IMR-90 (cell line): Measurements from ENCODE around the gene CRLF1.

Experiments
- BHLHE40 ChIP-seq: fragments of 150-350 bp; IDR thresholded peaks from 2 replicates; pipeline ENCODE4 v1.6.1; 2016; ENCODE audit warnings: mild to moderate bottlenecking, low read depth, low read length
- CEBPB ChIP-seq: IDR thresholded peaks from 2 replicates; pipeline ENCODE4 v1.6.1; 2012; ENCODE audit warnings: low read depth, low read length, improper control_type of control experiment
- CHD1 ChIP-seq: IDR thresholded peaks from 2 replicates; pipeline ENCODE4 v1.6.1; 2012; ENCODE audit warnings: low read depth, low read length, improper control_type of control experiment
- CTCF ChIP-seq: conservative IDR thresholded peaks from 2 replicates; pipeline ENCODE4 v1.5.1; 2012; ENCODE audit warnings: mild to moderate bottlenecking, low read depth, low read length, improper control_type of control experiment
- MAFK ChIP-seq: IDR thresholded peaks from 2 replicates; pipeline ENCODE4 v1.6.1; 2012; ENCODE audit warnings: low read depth, low read length, improper control_type of control experiment
- MAZ ChIP-seq: IDR thresholded peaks from 2 replicates; pipeline ENCODE4 v1.6.1; 2012; ENCODE audit warnings: low read depth, mild to moderate bottlenecking, low read length, improper control_type of control experiment, moderate library complexity, borderline replicate concordance
- MXI1 ChIP-seq: IDR thresholded peaks from 2 replicates; pipeline ENCODE4 v1.6.1; 2012; ENCODE audit warnings: low read depth, mild to moderate bottlenecking, low read length, moderate library complexity, borderline replicate concordance
- NFE2L2 ChIP-seq: fragments of 150-350 bp; IDR thresholded peaks from 2 replicates; pipeline ENCODE4 v1.6.1; 2016; ENCODE audit warnings: low read depth, mild to moderate bottlenecking, low read length
- POLR2A ChIP-seq: IDR thresholded peaks from 2 replicates; pipeline ENCODE4 v1.6.1; 2012; ENCODE audit warnings: mild to moderate bottlenecking, low read depth, low read length
- RAD21 ChIP-seq: IDR thresholded peaks from 2 replicates; pipeline ENCODE4 v1.6.1; 2012; ENCODE audit warnings: low read length, improper control_type of control experiment
- RCOR1 ChIP-seq: IDR thresholded peaks from 2 replicates; pipeline ENCODE4 v1.6.1; 2012; ENCODE audit warnings: mild to moderate bottlenecking, low read length, improper control_type of control experiment; ENCODE audit not compliant: insufficient replicate concordance
- RFX5 ChIP-seq: IDR thresholded peaks from 2 replicates; pipeline ENCODE4 v1.8.0; 2012; ENCODE audit warnings: low read depth, mild to moderate bottlenecking, low read length, moderate library complexity
- SMC3 ChIP-seq: fragments of 150-350 bp; IDR thresholded peaks from 2 replicates; pipeline ENCODE4 v1.6.1; 2016; ENCODE audit warnings: low read depth, mild to moderate bottlenecking, antibody characterized with exemption, low read length, moderate library complexity
- USF2 ChIP-seq: fragments of 150-350 bp; IDR thresholded peaks from 2 replicates; pipeline ENCODE4 v1.6.1; 2017; ENCODE audit warnings: mild to moderate bottlenecking, antibody characterized with exemption, low read length, low read depth

GRCh38 chr19:18608102-18608804 lies 1.7 kb upstream of the CRLF1 start:
- no peak for TF ChIP-seq POLR2A
- TF ChIP-seq CTCF = no peak
- TF ChIP-seq CEBPB = no peak
- no peak for TF ChIP-seq RCOR1
- TF ChIP-seq MAFK = no peak
- no peak for TF ChIP-seq CHD1
- no peak for TF ChIP-seq RAD21
- TF ChIP-seq USF2 = no peak
- TF ChIP-seq SMC3 = no peak
- TF ChIP-seq MXI1 = no peak
- TF ChIP-seq NFE2L2 = no peak
- TF ChIP-seq BHLHE40 = no peak
- no peak for TF ChIP-seq MAZ
- no peak for TF ChIP-seq RFX5
